ENCODE results near the gene SFN.

Gene SFN

GRCh38 chr1:26855636-26856035, 7.3 kb upstream of the SFN start:
- Histone ChIP-seq H3K4me3 (ENCODE audit: low read length, poor library complexity, severe bottlenecking) (no peak overlapping the region), H3K9me3 (ENCODE audit: insufficient read depth, low read depth, low read length) (no peaks in the 10 kb centered on the region), H3K9me2 (replicated peaks; ENCODE audit: low read depth, low read length) (no peaks in the 10 kb centered on the region), H3K79me2 (ENCODE audit: insufficient read depth, low read length) (no peaks in the 10 kb centered on the region), H2AFZ (ENCODE audit: low read length) (no peak overlapping the region), H3K36me3 (ENCODE audit: insufficient read depth, low read length) (peaks cover 44% of the 10 kb centered on the region; the same call in 1 of the 2 replicates), H4K20me1 (ENCODE audit: insufficient read depth, low read length, poor library complexity, severe bottlenecking) (no peaks in the 10 kb centered on the region), H3F3A (ENCODE audit: low read depth) (no peaks in the 10 kb centered on the region), H3K27me3 (ENCODE audit: insufficient read depth, low read length, poor library complexity, severe bottlenecking) (no peaks in the 10 kb centered on the region), H3K9ac (ENCODE audit: low read depth, low read length, poor library complexity, severe bottlenecking) (no peak overlapping the region), H3K4me1 (ENCODE audit: insufficient read depth, low read length, poor library complexity, severe bottlenecking) (no peaks in the 10 kb centered on the region), H3K4me2 (ENCODE audit: low read depth, low read length, poor library complexity, severe bottlenecking) (no peak overlapping the region)
- TF ChIP-seq, protein P1, sequence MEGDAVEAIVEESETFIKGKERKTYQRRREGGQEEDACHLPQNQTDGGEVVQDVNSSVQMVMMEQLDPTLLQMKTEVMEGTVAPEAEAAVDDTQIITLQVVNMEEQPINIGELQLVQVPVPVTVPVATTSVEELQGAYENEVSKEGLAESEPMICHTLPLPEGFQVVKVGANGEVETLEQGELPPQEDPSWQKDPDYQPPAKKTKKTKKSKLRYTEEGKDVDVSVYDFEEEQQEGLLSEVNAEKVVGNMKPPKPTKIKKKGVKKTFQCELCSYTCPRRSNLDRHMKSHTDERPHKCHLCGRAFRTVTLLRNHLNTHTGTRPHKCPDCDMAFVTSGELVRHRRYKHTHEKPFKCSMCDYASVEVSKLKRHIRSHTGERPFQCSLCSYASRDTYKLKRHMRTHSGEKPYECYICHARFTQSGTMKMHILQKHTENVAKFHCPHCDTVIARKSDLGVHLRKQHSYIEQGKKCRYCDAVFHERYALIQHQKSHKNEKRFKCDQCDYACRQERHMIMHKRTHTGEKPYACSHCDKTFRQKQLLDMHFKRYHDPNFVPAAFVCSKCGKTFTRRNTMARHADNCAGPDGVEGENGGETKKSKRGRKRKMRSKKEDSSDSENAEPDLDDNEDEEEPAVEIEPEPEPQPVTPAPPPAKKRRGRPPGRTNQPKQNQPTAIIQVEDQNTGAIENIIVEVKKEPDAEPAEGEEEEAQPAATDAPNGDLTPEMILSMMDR (conservative IDR thresholded peaks at IDR 0.05; ENCODE audit: low read length): no peak

DNA sequence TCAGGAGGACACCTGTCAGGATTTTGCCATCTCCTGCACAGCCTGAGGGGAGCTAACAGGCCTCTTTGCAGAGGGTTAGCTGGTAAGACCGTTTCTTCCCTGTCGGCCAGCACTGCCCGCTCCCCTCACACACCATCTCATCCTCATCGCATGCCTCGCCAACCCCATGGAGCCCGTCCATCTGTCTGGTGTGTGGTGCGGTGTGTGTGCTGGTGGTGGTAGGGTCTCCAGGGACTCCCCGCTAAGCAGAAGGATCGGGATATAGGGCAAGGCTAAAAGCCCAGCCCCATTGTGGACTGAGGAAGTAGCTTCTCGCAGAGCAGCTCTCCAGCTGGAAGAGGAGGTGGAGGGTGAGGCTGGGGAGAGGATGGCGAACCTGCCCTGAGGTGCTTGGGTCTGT, 6.8 kb upstream of the SFN start:
- Histone ChIP-seq H3K36me3 (ENCODE audit: insufficient read depth, low read length) (peaks cover 38% of the 10 kb centered on the region; the same call in 1 of the 2 replicates), H3K4me2 (ENCODE audit: low read depth, low read length, poor library complexity, severe bottlenecking) (no peak overlapping the region), H3K4me3 (ENCODE audit: low read length, poor library complexity, severe bottlenecking) (no peak overlapping the region), H2AFZ (ENCODE audit: low read length) (no peak overlapping the region), H3K9ac (ENCODE audit: low read depth, low read length, poor library complexity, severe bottlenecking) (no peak overlapping the region), H3K9me3 (ENCODE audit: insufficient read depth, low read depth, low read length) (no peaks in the 10 kb centered on the region), H3K4me1 (ENCODE audit: insufficient read depth, low read length, poor library complexity, severe bottlenecking) (no peaks in the 10 kb centered on the region), H4K20me1 (ENCODE audit: insufficient read depth, low read length, poor library complexity, severe bottlenecking) (no peaks in the 10 kb centered on the region), H3K27me3 (ENCODE audit: insufficient read depth, low read length, poor library complexity, severe bottlenecking) (no peaks in the 10 kb centered on the region), H3K79me2 (ENCODE audit: insufficient read depth, low read length) (no peaks in the 10 kb centered on the region), H3K9me2 (replicated peaks; ENCODE audit: low read depth, low read length) (no peaks in the 10 kb centered on the region), H3F3A (ENCODE audit: low read depth) (no peaks in the 10 kb centered on the region)
- TF ChIP-seq, protein P1 (conservative IDR thresholded peaks at IDR 0.05; ENCODE audit: low read length): no peak
- no peak for TF ChIP-seq EZH2phosphoT487 (IDR thresholded peaks at IDR 0.05; ENCODE audit: borderline replicate concordance)

- no peaks in the 10 kb centered on the region for H3K79me2 ChIP-seq (ENCODE audit: insufficient read depth, low read length)
- H3F3A ChIP-seq (ENCODE audit: low read depth): no peaks in the 10 kb centered on the region
- no peaks in the 10 kb centered on the region for H3K9me3 ChIP-seq (ENCODE audit: insufficient read depth, low read depth, low read length)
- H3K4me1 ChIP-seq (ENCODE audit: insufficient read depth, low read length, poor library complexity, severe bottlenecking): no peaks in the 10 kb centered on the region
- TF ChIP-seq, protein P1 (conservative IDR thresholded peaks at IDR 0.05; ENCODE audit: low read length): no peak
- TF ChIP-seq EZH2phosphoT487 (IDR thresholded peaks at IDR 0.05; ENCODE audit: borderline replicate concordance): no peak
- H3K4me2 ChIP-seq (ENCODE audit: low read depth, low read length, poor library complexity, severe bottlenecking): no peak overlapping the region
- no peak overlapping the region for H3K9ac ChIP-seq (ENCODE audit: low read depth, low read length, poor library complexity, severe bottlenecking)
- no peak overlapping the region for H3K4me3 ChIP-seq (ENCODE audit: low read length, poor library complexity, severe bottlenecking)
- no peaks in the 10 kb centered on the region for H4K20me1 ChIP-seq (ENCODE audit: insufficient read depth, low read length, poor library complexity, severe bottlenecking)
- H3K27me3 ChIP-seq (ENCODE audit: insufficient read depth, low read length, poor library complexity, severe bottlenecking): no peaks in the 10 kb centered on the region
- no peak overlapping the region for H2AFZ ChIP-seq (ENCODE audit: low read length)
- peaks cover 32% of the 10 kb centered on the region; the same call in 1 of the 2 replicates for H3K36me3 ChIP-seq (ENCODE audit: insufficient read depth, low read length)
- no peaks in the 10 kb centered on the region for H3K9me2 ChIP-seq (replicated peaks; ENCODE audit: low read depth, low read length)
Observed at GRCh38 chr1:26856604-26857469, 6.1 kb upstream of the SFN start.

All from Loucy (cell line).